ENCODE measurements around the gene KCTD6. TPM values are rescaled to one million over a fixed set of nuclear protein-coding genes. Genes with fewer than 3 reads are reported as not detected.

The KCTD6 gene
- total RNA-seq, 1 donor from 2014 or later, result 11.9 TPM

- TF ChIP-seq CTCF (IDR thresholded peaks at IDR 0.05; ENCODE audit: unreplicated experiment), result no peak
- Mint-ChIP-seq H3K27me3 (ENCODE audit: unreplicated experiment) (peaks cover 1% of the 10 kb centered on the region), H3K27ac (ENCODE audit: unreplicated experiment) (no peak overlapping the region), H3K9me3 (ENCODE audit: unreplicated experiment) (no peaks in the 10 kb centered on the region), H3K4me3 (ENCODE audit: unreplicated experiment) (no peak overlapping the region), H3K4me1 (ENCODE audit: unreplicated experiment) (peaks cover 15% of the 10 kb centered on the region), H3K36me3 (ENCODE audit: low read depth, unreplicated experiment) (no peaks in the 10 kb centered on the region)
- DNase-seq (ENCODE audit: low spot score), result no peak
These were observed 16.8 kb upstream of the KCTD6 start for GRCh38 chr3:58474967-58475578.

GRCh38 chr3:58478781-58479180 lies 13.1 kb upstream of the KCTD6 start:
- Mint-ChIP-seq H3K4me1 (ENCODE audit: unreplicated experiment) (peaks cover 18% of the 10 kb centered on the region), H3K9me3 (ENCODE audit: unreplicated experiment) (no peaks in the 10 kb centered on the region), H3K4me3 (ENCODE audit: unreplicated experiment) (no peak overlapping the region), H3K27ac (ENCODE audit: unreplicated experiment) (no peak overlapping the region), H3K27me3 (ENCODE audit: unreplicated experiment) (peaks cover 1% of the 10 kb centered on the region), H3K36me3 (ENCODE audit: low read depth, unreplicated experiment) (no peaks in the 10 kb centered on the region)
- no peak for TF ChIP-seq CTCF (IDR thresholded peaks at IDR 0.05; ENCODE audit: unreplicated experiment)
- DNase-seq (ENCODE audit: low spot score), result no peak

- TF ChIP-seq CTCF (IDR thresholded peaks at IDR 0.05; ENCODE audit: unreplicated experiment), result no peak
- Mint-ChIP-seq H3K36me3 (ENCODE audit: low read depth, unreplicated experiment) (no peaks in the 10 kb centered on the region), H3K27ac (ENCODE audit: unreplicated experiment) (no peak overlapping the region), H3K4me3 (ENCODE audit: unreplicated experiment) (no peak overlapping the region), H3K9me3 (ENCODE audit: unreplicated experiment) (no peaks in the 10 kb centered on the region), H3K4me1 (ENCODE audit: unreplicated experiment) (peaks cover 9% of the 10 kb centered on the region), H3K27me3 (ENCODE audit: unreplicated experiment) (peaks cover 1% of the 10 kb centered on the region)
- DNase-seq (ENCODE audit: low spot score), result no peak
These were observed 11.6 kb upstream of the KCTD6 start for GRCh38 chr3:58480309-58480708.

- H3K4me3 Mint-ChIP-seq (ENCODE audit: unreplicated experiment), result no peak overlapping the region
- no peak overlapping the region for H3K27ac Mint-ChIP-seq (ENCODE audit: unreplicated experiment)
- peaks cover 8% of the 10 kb centered on the region for H3K4me1 Mint-ChIP-seq (ENCODE audit: unreplicated experiment)
- no peaks in the 10 kb centered on the region for H3K9me3 Mint-ChIP-seq (ENCODE audit: unreplicated experiment)
- TF ChIP-seq CTCF (IDR thresholded peaks at IDR 0.05; ENCODE audit: unreplicated experiment), result no peak
- H3K27me3 Mint-ChIP-seq (ENCODE audit: unreplicated experiment), result peaks cover 1% of the 10 kb centered on the region
- no peaks in the 10 kb centered on the region for H3K36me3 Mint-ChIP-seq (ENCODE audit: low read depth, unreplicated experiment)
- DNase-seq (ENCODE audit: low spot score), result no peak
These were observed 8.8 kb upstream of the KCTD6 start for GRCh38 chr3:58482917-58483636.

- no peak overlapping the region for H3K4me3 Mint-ChIP-seq (ENCODE audit: unreplicated experiment)
- H3K27me3 Mint-ChIP-seq (ENCODE audit: unreplicated experiment), result peaks cover 5% of the 10 kb centered on the region
- TF ChIP-seq CTCF (IDR thresholded peaks at IDR 0.05; ENCODE audit: unreplicated experiment), result no peak
- peaks cover 8% of the 10 kb centered on the region for H3K4me1 Mint-ChIP-seq (ENCODE audit: unreplicated experiment)
- H3K27ac Mint-ChIP-seq (ENCODE audit: unreplicated experiment), result no peak overlapping the region
- H3K36me3 Mint-ChIP-seq (ENCODE audit: low read depth, unreplicated experiment), result no peaks in the 10 kb centered on the region
- H3K9me3 Mint-ChIP-seq (ENCODE audit: unreplicated experiment), result no peaks in the 10 kb centered on the region
- no peak for DNase-seq (ENCODE audit: low spot score)
These were observed 7.7 kb upstream of the KCTD6 start for GRCh38 chr3:58484045-58484721.

Data from endothelial cell (in vitro differentiated cells).